Activated CD8-positive, alpha-beta memory T cell treated with anti-CD3 and anti-CD28 coated beads for 4 hours (primary cell): Measurements from ENCODE around the gene KCNC1.

Experiments used
- DNase-seq, 2 donors: peaks; one replicate each; pipeline ENCODE4 v3.0.0-alpha.2; 2020; ENCODE audit warnings: low read depth in 2 of 2

The KCNC1 gene

GRCh38 chr11:17792161-17792560 is 57.6 kb downstream of the KCNC1 start:
- DNase-seq = no peak

GRCh38 chr11:17793642-17794170 is 59.1 kb downstream of the KCNC1 start:
- DNase-seq = no peak

- no peak for DNase-seq
These were observed 60.4 kb downstream of the KCNC1 start for GRCh38 chr11:17794981-17795380.

- DNase-seq = no peak
These were observed 61.6 kb downstream of the KCNC1 start for GRCh38 chr11:17796154-17796553.

GRCh38 chr11:17798253-17798652 is 63.7 kb downstream of the KCNC1 start:
- no peak for DNase-seq

- no peak for DNase-seq
These were observed 64.1 kb downstream of the KCNC1 start for GRCh38 chr11:17798716-17799115.

- no peak for DNase-seq
These were observed 64.6 kb downstream of the KCNC1 start for GRCh38 chr11:17799147-17799546.

- no peak for DNase-seq
These were observed 66.6 kb downstream of the KCNC1 start for GRCh38 chr11:17801166-17801565.

GRCh38 chr11:17802491-17802890 is 67.9 kb downstream of the KCNC1 start:
- DNase-seq = no peak

GRCh38 chr11:17803754-17804334 is 69.3 kb downstream of the KCNC1 start:
- no peak for DNase-seq

- no peak for DNase-seq
These were observed 70.5 kb downstream of the KCNC1 start for GRCh38 chr11:17805043-17805442.

- no peak for DNase-seq
These were observed 71.3 kb downstream of the KCNC1 start for GRCh38 chr11:17805873-17806272.

- no peak for DNase-seq
These were observed 72.5 kb downstream of the KCNC1 start for GRCh38 chr11:17807034-17807433.

GRCh38 chr11:17810041-17810440 is 75.5 kb downstream of the KCNC1 start:
- no peak for DNase-seq

- no peak for DNase-seq
These were observed 76.2 kb downstream of the KCNC1 start for GRCh38 chr11:17810746-17811145.

- no peak for DNase-seq
These were observed 76.8 kb downstream of the KCNC1 start for GRCh38 chr11:17811352-17811751.

- no peak for DNase-seq
These were observed 77.7 kb downstream of the KCNC1 start for GRCh38 chr11:17812091-17812864.

- no peak for DNase-seq
These were observed 78.2 kb downstream of the KCNC1 start for GRCh38 chr11:17812865-17813187.

- no peak for DNase-seq
These were observed 78.9 kb downstream of the KCNC1 start for GRCh38 chr11:17813391-17814059.

- no peak for DNase-seq
These were observed 80.0 kb downstream of the KCNC1 start for GRCh38 chr11:17814546-17814945.

- DNase-seq = no peak
These were observed 81.8 kb downstream of the KCNC1 start for GRCh38 chr11:17816232-17816931.

GRCh38 chr11:17821648-17822400 is 87.2 kb downstream of the KCNC1 start:
- DNase-seq = no peak
